Umbilical cord (tissue), 2 donors: ENCODE data around the gene KCNMA1. TPM values are rescaled to one million over a fixed set of nuclear protein-coding genes. Genes with fewer than 3 reads are reported as not detected.

Experiments
- DNase-seq: peaks from one replicate; pipeline ENCODE4 v3.0.0-alpha.2; 2015; ENCODE audit warnings: low spot score
- total RNA-seq: library from RNA; depleted of rRNA; stranded (reverse); fragments of >200 nt; gene quantifications from one replicate; pipeline ENCODE4 v1.2.3, GENCODE V29; 2014; ENCODE audit warnings: low replicate concordance; ENCODE audit not compliant: insufficient read depth

KCNMA1 gene
- total RNA-seq, 1 donor from 2014 or later: 79.2 TPM

DNA sequence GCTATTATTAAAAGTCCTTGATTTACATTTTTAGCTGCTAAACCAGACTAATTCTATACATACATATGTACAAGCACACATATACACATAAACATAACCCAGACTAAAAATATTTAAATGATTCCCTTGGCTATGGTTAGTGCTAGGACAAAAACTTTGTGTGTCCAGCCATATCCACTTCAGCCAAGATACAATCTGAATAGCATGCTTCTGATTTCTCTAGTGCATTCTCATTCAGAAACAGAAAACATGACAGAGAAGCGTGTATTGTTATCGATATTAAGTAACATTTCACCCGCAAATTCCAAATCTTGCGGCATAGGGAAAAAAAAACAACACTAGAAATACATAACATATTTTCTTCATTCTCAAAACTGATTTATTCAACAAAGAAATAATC, 569.3 kb downstream of the KCNMA1 start:
- DNase-seq: no peak

DNA sequence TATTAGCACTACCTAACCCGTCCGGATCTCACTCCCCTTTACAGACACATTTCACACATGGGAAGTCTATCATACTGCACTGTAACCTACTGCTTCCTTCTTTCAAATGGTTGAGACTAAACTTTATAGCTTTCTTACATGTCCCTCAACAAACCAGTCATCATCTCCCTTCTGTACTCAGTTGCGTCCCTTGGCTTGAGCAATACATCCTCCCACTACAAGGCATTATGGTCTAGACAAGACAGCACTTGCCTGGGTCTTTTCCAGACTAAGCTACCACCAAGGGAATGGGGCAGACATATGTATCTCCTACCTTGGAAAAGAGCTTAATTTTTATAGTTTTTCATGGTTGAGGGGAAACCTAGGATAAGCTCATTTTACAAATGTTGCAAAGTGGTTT, 575.2 kb downstream of the KCNMA1 start:
- DNase-seq: no peak

DNA sequence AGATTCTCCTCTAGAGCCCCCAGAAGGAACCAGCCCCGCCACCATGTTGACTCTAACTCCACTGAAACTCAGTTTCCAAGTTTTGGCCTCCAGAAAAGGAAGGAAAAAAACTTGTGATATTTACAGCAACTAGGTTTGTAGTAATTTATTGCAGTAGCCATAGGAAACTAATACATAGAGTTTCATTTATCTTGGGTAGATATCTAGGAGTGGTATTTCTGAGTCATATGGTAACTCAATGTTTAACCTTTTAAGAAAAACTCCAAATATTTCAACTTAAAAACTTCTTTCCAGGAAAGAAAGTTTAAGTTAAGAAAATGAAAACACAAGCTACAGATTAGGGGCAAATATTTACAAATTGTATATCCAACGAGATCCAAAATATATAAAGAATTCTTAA, 576.7 kb downstream of the KCNMA1 start:
- no peak for DNase-seq

DNA sequence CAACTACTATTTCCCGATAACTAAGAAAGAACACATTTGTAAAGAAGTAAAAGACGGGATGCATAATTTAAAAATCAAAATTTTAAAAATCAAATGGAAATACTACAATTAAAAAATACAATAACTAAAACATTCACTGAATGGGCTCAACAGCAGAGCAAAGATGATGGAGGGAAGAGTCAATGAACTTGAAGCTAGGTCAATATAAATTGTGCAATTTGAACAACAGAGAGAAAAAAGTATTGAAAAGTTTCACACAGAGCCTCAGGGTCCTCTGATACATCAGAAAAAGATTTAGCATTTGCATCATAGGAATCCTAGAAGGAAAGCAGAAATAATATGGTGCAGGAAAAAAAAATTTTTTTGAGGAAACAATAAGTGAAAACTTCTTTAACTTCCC, 581.0 kb downstream of the KCNMA1 start:
- no peak for DNase-seq

DNA sequence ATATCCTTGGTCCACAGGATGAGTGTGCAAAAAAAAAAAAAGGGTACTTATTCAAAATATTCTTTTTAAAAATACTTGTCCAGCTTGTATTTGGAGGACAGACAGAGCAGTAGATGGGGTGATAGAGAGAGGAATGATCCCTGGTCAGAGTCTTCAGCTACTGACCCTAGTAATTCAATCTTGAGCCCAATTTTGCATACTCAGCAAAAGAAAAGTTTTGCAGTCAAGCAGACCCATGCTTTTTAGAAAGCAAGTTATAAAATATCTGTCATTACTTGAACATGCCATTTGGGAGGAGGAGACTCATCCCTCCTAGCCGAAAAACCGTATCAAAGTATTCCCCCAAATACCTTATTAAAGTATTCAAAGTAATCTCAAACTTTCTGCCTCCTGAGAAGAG, 585.0 kb downstream of the KCNMA1 start:
- DNase-seq: no peak

DNA sequence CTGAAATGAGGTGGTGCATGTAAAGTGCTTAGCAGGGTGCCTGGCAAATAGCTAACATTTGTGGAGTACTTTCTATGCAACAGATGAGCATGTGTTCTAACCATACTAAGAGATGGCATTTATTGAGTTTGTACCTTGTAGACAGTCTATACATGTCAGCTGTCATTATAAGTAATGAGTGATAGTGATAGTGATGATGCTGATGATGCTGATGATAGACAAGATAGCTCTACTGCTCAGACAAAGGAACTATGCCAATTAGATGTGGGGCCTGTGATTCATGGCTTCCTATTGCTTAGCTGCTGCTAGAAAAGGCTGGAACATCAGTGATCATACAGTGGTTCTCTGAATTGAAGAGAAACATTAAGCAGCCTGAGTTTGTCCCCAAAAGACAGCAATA, 585.8 kb downstream of the KCNMA1 start:
- DNase-seq: no peak

DNA sequence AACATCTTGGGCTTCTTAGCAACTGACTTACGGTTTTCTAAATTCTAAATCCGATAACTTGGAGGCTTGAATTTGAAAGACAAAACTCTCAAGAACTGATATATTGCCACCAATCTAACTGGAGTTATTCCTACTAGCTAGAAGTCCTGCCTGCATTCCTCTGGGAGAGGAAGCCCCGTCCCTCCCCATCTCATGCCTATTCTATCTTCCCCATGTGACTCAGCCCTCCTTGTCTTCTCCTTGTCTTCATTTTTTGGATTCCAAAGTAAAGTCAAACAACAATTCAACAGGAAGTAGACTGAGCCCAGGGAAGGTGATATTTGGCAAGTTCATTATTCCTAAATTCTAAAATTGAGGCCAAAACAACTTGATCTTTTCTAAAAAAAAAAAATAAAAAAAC, 587.7 kb downstream of the KCNMA1 start:
- no peak for DNase-seq

DNA sequence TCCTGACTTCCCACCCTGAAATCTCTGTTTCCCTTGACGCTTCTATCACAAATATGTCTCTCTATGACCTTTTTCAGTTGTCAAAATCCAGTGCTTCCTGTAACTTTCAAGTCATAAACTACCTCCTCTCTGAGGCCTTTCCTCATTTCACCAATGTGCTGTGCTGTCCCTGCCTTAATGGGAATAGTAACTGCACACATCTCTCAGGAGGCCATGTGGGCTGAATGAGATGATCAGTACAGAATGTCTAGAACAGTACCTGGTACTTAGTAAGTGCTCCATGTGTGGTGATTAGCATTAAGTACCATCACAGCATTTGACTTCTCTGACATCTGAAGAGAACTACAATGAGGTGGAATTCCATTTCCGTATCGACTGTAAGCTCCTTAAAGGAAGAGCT, 588.5 kb downstream of the KCNMA1 start:
- DNase-seq: no peak

DNA sequence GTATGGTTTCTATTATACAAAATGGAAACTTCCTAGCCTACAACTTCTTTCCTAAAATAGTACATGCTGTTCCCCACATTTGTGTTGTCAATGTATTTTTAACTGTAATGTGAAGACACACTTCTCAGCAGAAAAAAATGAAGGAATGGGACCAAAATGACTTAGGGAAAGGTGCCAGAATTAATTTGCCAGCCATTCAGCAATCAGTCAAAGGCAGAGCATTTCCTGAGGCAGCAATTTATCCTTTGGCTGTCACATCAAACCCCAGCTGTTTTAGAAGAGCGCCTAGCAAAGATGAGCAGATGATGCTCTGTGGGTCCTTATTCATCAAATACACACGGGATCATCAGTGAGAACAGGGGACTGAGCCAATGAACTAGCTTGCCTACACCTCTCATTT, 592.5 kb downstream of the KCNMA1 start:
- DNase-seq: no peak

DNA sequence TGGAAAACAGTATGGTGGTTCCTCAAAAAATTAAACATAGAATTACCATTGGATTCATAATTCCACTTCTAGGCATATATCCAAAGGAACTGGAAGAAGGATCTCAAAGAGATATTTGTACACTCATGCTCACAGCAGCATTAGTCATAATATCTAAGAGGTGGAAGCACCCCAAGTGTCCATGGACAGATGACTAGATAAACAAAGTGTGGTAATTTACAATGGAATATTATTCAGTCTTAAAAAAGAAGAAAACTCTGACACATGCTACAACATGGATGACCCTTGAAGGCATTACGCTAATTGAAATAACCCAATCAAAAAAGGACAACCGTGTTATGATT, 594.2 kb downstream of the KCNMA1 start:
- no peak for DNase-seq

DNA sequence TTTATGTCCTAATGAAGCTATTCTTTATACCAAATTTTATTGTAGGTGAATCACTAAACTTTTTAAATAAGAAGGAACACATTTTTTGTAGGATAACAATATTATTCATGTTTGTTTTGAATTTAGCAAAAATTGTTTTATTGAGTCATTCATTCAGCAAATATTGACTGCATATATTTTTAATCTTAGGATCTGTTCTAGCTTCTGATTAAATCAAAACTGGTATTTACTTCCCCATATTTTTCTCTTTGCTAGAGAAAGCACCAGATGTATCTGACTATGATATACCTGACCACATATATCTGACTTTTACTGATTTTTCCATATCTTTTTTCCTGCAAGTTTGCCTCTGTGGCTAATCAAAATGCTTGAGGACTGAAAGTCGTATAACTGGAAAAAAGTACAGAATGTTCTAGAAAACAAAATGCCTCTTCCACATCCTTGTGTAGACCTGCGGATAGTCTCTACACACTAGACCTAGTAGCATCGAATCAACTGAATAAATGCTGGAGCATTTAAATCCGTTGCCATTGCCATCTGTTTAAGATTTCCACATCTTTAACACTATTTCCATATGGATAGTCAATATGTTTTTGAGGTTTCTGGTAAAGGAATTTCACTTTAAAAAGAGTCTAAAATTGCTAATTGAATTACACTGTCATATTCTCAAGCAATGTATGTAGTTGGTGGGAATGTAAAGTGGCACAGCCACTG, 594.7 kb downstream of the KCNMA1 start:
- no peak for DNase-seq

DNA sequence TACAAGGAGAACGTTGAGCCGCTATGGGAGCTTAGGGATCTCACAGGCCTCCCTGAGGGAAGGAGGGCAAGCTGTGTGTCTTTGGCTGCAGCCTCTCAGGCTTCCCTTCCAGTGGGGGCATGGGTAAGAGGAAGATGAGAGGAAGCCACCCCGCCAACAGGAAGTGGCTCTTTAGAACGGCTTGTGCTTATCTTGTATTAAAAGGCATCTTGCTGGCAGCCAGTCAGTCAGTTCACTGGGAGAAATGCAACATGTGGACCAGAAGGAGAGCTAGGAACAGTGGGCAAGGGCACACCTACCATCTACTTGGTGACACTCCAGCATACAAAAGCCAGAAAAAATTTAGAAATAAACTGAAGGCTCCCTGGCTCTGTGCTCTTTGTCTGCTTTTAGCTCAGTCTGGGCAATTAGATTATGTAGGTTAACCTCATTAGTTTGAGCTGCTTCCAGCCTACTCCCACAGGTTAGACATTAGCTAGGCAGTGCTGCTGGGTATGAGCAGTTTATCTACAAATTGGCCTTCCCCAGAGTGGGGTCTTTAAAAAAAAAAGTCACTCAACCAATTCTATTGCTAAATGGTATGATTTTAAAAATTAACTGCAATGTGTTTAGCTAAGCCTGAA, 595.9 kb downstream of the KCNMA1 start:
- DNase-seq: no peak

DNA sequence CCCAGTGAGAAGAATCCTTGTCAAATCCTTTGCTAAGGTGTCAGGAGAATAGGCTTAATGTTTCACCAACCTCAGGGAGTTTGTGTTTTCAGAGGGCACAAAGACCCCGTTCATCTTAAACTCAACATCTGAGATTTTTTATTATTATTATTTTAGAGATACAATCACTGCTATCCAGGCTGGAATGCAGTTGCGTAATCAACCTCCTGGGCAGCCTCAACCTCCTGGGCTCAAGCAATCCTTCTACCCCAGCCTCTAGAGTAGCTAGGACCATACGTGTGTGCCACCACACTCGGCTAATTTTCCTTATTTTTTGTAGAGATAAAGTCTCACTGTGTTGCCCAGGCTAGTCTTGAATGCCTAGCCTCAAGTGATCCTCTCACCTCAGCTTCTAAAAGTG, 599.2 kb downstream of the KCNMA1 start:
- DNase-seq: no peak

DNA sequence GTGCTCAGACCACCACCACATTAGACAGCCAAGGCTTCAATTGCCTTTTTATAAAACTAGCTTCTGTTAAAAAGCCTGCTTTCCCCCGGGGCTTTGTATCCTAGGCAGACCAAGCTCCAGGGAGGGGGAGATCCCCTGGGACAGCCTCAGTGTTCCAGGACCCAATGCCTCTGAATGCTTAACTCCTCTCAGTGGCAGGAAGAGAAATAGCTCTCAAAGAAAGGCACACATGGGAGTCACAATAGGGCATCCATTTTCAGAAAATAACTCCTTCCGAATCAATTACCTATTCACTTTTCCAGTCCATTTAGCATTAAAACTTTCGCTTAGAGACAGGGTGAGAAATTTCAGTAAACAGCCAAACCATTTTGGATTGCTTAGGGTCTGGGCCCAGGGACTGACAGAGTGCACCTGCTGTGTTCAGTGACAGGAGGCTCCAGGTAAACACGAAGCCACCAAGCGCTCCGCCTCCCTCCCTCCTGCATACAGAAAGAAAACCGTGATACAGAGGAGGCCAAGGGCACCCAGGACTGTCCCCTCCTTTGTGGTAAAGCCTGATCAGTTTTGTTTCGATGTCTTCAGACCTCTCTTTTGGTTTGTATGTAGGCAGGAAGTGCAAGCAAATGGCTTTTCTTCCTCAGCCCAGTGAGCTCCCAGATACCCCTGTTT, 599.7 kb downstream of the KCNMA1 start:
- DNase-seq: no peak

DNA sequence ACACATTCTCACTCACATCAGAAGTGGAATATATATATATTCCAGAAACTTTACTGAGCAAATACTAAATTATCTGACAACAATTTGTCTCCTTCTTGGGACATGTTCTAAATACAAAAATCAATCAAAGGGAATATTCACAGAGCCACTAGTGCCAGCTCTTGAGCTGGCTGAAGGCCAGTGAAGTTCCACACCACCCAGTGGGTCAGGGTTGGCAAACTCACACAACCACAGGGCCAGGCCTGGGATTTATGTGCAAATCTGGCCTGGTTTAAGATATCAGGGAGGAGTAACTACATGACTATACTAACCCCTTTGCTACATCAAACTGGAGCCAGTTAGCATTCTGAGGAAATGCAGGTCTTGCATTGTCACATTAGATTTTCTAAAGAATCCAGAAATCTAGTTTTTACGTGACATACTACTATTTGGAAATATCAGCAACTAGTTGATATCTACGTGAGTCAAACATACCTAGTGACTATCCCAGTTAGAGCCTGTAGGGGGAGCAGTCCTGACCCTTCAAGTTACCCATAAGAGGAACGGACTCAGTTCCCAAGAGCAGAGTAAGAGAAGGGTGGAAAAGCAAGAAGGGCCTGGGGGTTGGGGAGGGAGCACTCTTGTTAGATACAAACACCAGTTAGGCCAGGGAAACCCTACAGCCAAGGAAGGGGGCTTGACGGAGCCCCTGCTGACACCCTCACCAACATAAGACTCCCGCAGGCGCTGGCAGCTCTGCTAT, 600.4 kb downstream of the KCNMA1 start:
- DNase-seq: no peak

DNA sequence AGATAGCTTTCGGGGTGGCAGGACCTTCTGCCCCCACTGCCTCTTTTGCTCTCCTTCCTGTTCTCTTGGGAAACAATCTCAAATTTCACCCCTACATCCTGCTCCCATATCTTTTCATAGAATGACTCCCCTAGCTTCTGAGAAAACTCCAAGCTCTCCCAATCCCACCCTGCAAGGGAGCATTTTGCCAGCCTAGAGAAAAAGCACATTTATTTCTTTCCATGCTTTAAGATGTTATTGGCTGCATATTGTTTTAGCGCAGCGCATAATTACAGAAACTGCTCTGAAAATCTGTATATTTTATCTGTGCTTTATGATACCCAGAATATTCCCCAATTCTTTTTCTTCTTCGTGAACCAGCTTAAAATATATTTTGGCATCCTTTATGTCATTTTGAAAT, 601.3 kb downstream of the KCNMA1 start:
- DNase-seq: no peak

DNA sequence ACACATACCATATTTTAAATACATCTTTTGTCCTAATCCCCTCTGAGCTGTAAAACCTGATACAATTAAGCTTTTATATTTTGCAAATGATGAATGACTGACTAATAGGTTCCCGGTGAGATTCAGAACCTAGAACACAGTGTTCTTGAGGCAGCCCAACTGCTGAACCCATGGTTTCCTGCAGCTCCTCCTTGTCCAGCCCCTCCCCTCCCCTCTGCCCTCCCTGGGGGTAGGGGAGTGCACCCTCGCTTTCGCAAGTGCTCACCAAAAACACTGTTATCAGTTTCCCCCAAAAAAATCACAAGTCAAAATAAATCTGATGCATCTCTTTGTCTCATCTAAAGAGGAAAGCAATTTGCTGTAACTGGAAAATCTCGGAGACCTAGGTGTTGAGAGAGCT, 602.8 kb downstream of the KCNMA1 start:
- no peak for DNase-seq

DNA sequence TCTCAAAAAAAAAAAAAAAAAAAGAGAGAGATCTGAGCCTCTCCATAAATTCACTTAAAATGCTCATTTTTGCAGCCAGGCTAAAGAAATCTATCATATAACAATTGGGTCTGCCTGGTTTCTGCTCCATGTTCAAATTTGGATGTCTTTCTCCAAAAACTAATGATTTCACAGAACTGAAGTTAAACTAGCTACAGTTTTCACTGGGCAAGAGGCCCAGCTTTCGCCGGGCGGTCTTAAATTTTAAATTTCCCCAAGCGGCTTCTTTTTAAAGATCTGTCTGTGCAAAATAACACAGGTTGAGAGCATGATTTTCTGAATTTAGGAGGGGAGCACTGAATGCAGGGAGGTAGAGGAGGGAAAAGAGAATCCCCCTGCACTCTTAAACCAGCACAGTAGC, 603.4 kb downstream of the KCNMA1 start:
- DNase-seq: no peak

DNA sequence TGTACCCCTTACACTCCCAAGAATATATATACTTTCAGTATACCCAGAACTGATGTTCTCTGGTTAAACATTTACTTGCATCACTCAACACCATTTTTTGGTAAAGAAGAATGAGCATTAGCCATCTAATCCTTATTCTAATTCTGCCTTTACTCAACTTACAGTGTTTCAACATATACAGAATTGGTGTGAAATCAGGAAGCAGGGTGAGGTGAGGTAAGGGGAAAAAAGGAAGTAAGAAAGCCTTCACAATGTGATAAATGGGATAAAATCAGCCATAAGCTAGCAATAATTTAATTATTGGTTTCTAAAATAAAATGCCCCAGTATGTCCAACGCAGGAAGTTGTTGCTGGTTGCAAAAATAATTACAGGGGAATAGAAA, 605.4 kb downstream of the KCNMA1 start:
- DNase-seq: no peak

DNA sequence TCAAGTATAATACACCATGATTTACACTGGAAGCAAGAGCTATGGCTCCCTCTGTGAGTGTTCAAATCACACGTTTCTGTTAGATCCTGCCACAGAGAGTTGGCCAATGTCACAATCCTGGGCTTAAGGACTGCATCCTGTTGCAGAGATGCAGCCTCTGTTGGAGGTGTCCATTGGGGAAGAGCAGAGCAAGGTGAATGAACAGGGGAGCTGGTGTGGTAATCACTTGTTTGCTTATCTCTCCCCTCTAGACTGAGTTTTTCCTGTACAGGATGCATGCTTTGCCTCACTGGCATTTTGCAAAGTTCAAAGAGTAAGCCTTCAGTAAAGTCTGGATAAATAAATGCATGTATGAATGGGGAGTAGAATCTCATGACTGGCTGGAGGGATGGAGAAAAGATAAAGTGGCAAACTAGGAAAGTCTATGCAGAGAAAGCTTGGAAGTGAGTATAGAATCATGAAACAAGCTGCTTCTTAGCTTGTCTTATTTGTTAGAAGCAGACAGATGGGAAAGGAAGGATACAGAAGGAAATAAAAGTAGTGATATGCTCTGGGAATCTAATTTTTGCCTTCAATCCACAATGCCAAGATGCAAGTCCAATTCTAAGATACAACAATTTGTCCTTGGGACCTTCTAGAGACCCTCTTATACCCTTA, 605.9 kb downstream of the KCNMA1 start:
- DNase-seq: no peak

DNA sequence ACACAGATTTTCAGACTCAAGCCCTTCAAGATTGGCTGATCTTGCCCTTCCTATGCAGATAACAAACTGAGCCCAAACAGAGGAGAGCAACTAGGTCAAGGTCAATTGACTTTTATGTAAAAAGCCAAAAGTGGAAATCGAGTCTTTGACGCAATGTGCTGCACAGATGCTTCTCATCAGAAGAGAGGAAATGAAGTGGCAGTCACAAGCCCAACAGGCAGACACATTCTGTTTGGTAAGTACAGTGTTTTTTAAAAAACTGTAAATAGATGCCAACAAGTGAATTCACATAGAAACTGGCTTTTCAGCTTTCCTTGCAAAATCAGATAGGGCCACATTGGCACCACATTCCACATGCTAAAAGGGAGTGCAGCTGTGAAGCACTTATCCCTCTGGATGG, 606.6 kb downstream of the KCNMA1 start:
- DNase-seq: no peak
